Neural progenitor cell (in vitro differentiated cells): Measurements from ENCODE around the gene LPP. TPM values are rescaled to one million over a fixed set of nuclear protein-coding genes. Genes with fewer than 3 reads are reported as not detected.

Source experiments
- DNase-seq: peaks from one replicate; pipeline ENCODE4 v3.0.0-alpha.2; 2016; ENCODE audit warnings: low spot score
- H2AFZ ChIP-seq: fragments of 200-600 bp; sonication (generic); replicated peaks from 2 replicates; pipeline ENCODE4 v1.6.1; 2016; ENCODE audit warnings: antibody characterized with exemption
- H3F3A ChIP-seq: fragments of 200-600 bp; sonication (generic); 2 replicates; pipeline ENCODE4 v1.6.1; 2016; ENCODE audit warnings: antibody characterized with exemption, low read depth
- H3K27ac ChIP-seq: fragments of 200-600 bp; sonication (generic); 2 replicates; pipeline ENCODE4 v1.5.1; 2016; ENCODE audit warnings: mild to moderate bottlenecking
- H3K27me3 ChIP-seq: fragments of 200-600 bp; sonication (generic); 2 replicates; pipeline ENCODE4 v1.6.1; 2016; ENCODE audit warnings: mild to moderate bottlenecking, moderate library complexity
- H3K36me3 ChIP-seq: fragments of 200-600 bp; sonication (generic); 2 replicates; pipeline ENCODE4 v1.5.1; 2016
- H3K4me1 ChIP-seq: fragments of 200-600 bp; sonication (generic); 2 replicates; pipeline ENCODE4 v1.6.1; 2016; ENCODE audit warnings: mixed run types
- H3K4me2 ChIP-seq: fragments of 200-600 bp; sonication (generic); 2 replicates; pipeline ENCODE4 v1.6.1; 2016
- H3K4me3 ChIP-seq: fragments of 200-600 bp; sonication (generic); 2 replicates; pipeline ENCODE4 v1.5.1; 2016
- H3K79me2 ChIP-seq: fragments of 200-600 bp; sonication (generic); 2 replicates; pipeline ENCODE4 v1.6.1; 2016; ENCODE audit warnings: low read depth
- H3K9ac ChIP-seq: fragments of 200-600 bp; sonication (generic); 2 replicates; pipeline ENCODE4 v1.6.1; 2016
- H3K9me3 ChIP-seq: fragments of 200-600 bp; sonication (generic); 2 replicates; pipeline ENCODE4 v1.5.1; 2016; ENCODE audit warnings: low read depth
- H4K20me1 ChIP-seq: fragments of 200-600 bp; sonication (generic); 2 replicates; pipeline ENCODE4 v1.6.1; 2016; ENCODE audit warnings: low read depth
- H3K27ac Mint-ChIP-seq: 3 replicates; pipeline ENCODE4 v1.8.0; 2021; ENCODE audit warnings: mixed read lengths
- H3K27me3 Mint-ChIP-seq: 2 replicates; pipeline ENCODE4 v1.8.0; 2022; ENCODE audit warnings: low read depth, mild to moderate bottlenecking, inconsistent platforms, moderate library complexity, mixed read lengths; ENCODE audit not compliant: insufficient read depth
- H3K36me3 Mint-ChIP-seq: 3 replicates; pipeline ENCODE4 v1.8.0; 2021; ENCODE audit warnings: mixed read lengths
- H3K4me1 Mint-ChIP-seq: 3 replicates; pipeline ENCODE4 v1.8.0; 2021; ENCODE audit warnings: mixed read lengths
- H3K4me3 Mint-ChIP-seq: 3 replicates; pipeline ENCODE4 v1.8.0; 2021; ENCODE audit warnings: mild to moderate bottlenecking, moderate library complexity, mixed read lengths
- H3K9me3 Mint-ChIP-seq: 3 replicates; pipeline ENCODE4 v1.8.0; 2020; ENCODE audit warnings: mixed read lengths
- CTCF ChIP-seq: fragments of 200-600 bp; sonication (generic); IDR thresholded peaks from 2 replicates; pipeline ENCODE4 v1.5.1; 2017; ENCODE audit warnings: antibody characterized with exemption, mild to moderate bottlenecking
- EZH2 ChIP-seq: fragments of 200-600 bp; sonication (generic); IDR thresholded peaks from 2 replicates; pipeline ENCODE4 v1.6.1; 2017; ENCODE audit warnings: antibody characterized with exemption, mild to moderate bottlenecking, moderate library complexity
- EZH2phosphoT487 ChIP-seq: fragments of 200-600 bp; sonication (generic); IDR thresholded peaks from 2 replicates; pipeline ENCODE4 v1.6.1; 2017; ENCODE audit warnings: antibody characterized with exemption
- total RNA-seq: library from RNA; depleted of rRNA; stranded (reverse); fragments of >200 nt; gene quantifications from 2 replicates; pipeline ENCODE4 v1.2.3, GENCODE V29; 2015; ENCODE audit warnings: low replicate concordance

Gene LPP
- total RNA-seq, 1 donor from 2014 or later: 18.9 TPM

- H3K79me2 ChIP-seq: no peaks in the 10 kb centered on the region
- H3K4me3 Mint-ChIP-seq: no peak overlapping the region
Observed at GRCh38 chr3:188617270-188617669, 463.3 kb downstream of the LPP start.

GRCh38 chr3:188617988-188618701, 464.2 kb downstream of the LPP start:
- Mint-ChIP-seq H3K9me3 (no peaks in the 10 kb centered on the region), H3K27ac (no peak overlapping the region), H3K4me1 (no peaks in the 10 kb centered on the region), H3K27me3 (no peaks in the 10 kb centered on the region), H3K36me3 (peaks cover 8% of the 10 kb centered on the region), H3K4me3 (no peak overlapping the region)
- Histone ChIP-seq H3K27me3 (no peaks in the 10 kb centered on the region), H3K27ac (no peak overlapping the region), H3K4me2 (no peak overlapping the region), H3K4me3 (no peak overlapping the region), H3K9me3 (no peaks in the 10 kb centered on the region), H3K79me2 (no peaks in the 10 kb centered on the region), H3K4me1 (no peaks in the 10 kb centered on the region), H3K9ac (no peak overlapping the region), H2AFZ (no peak overlapping the region), H4K20me1 (no peaks in the 10 kb centered on the region), H3F3A (no peaks in the 10 kb centered on the region), H3K36me3 (no peaks in the 10 kb centered on the region)
- DNase-seq: no peak
- TF ChIP-seq CTCF: no peak
- no peak for TF ChIP-seq EZH2phosphoT487
- no peak for TF ChIP-seq EZH2

More at GRCh38 chr3:188617270-188617669, 463.3 kb downstream of the LPP start:
- DNase-seq: no peak
- Histone ChIP-seq H3K27me3 (no peaks in the 10 kb centered on the region), H3K4me1 (no peaks in the 10 kb centered on the region), H3K9ac (no peak overlapping the region), H3K4me2 (no peak overlapping the region), H3K36me3 (no peaks in the 10 kb centered on the region), H3F3A (no peaks in the 10 kb centered on the region), H2AFZ (no peak overlapping the region), H3K27ac (no peak overlapping the region), H3K9me3 (no peaks in the 10 kb centered on the region), H4K20me1 (no peaks in the 10 kb centered on the region), H3K4me3 (no peak overlapping the region)
- no peaks in the 10 kb centered on the region for H3K9me3 Mint-ChIP-seq
- H3K36me3 Mint-ChIP-seq: peaks cover 8% of the 10 kb centered on the region
- no peak for TF ChIP-seq CTCF
- TF ChIP-seq EZH2phosphoT487: no peak
- no peak for TF ChIP-seq EZH2
- no peaks in the 10 kb centered on the region for H3K4me1 Mint-ChIP-seq
- no peaks in the 10 kb centered on the region for H3K27me3 Mint-ChIP-seq
- H3K27ac Mint-ChIP-seq: no peak overlapping the region

- H3K36me3 ChIP-seq: no peaks in the 10 kb centered on the region
- no peaks in the 10 kb centered on the region for H3K4me1 Mint-ChIP-seq
- H3K27me3 Mint-ChIP-seq: peaks cover 2% of the 10 kb centered on the region
- H4K20me1 ChIP-seq: no peaks in the 10 kb centered on the region
- H3K27me3 ChIP-seq: no peaks in the 10 kb centered on the region
- H3K9me3 ChIP-seq: no peaks in the 10 kb centered on the region
- H2AFZ ChIP-seq: no peak overlapping the region
- no peaks in the 10 kb centered on the region for H3K4me1 ChIP-seq
- no peak overlapping the region for H3K9ac ChIP-seq
- TF ChIP-seq CTCF (no peak), EZH2 (no peak), EZH2phosphoT487 (no peak)
- no peak overlapping the region for H3K27ac ChIP-seq
- H3K4me3 Mint-ChIP-seq: no peak overlapping the region
- DNase-seq: no peak
- H3K4me2 ChIP-seq: no peak overlapping the region
- H3F3A ChIP-seq: no peaks in the 10 kb centered on the region
- no peaks in the 10 kb centered on the region for H3K9me3 Mint-ChIP-seq
- H3K4me3 ChIP-seq: no peak overlapping the region
- H3K36me3 Mint-ChIP-seq: peaks cover 4% of the 10 kb centered on the region
- no peaks in the 10 kb centered on the region for H3K79me2 ChIP-seq
- H3K27ac Mint-ChIP-seq: no peak overlapping the region
Observed at GRCh38 chr3:188620752-188621151, 466.8 kb downstream of the LPP start.
